GM12801 (cell line): Measurements from ENCODE around the gene ANKRD44.

Experiments used
- CTCF ChIP-seq: IDR thresholded peaks from one replicate; pipeline ENCODE4 v1.5.1; 2011; ENCODE audit warnings: control low read depth; ENCODE audit not compliant: insufficient read length; ENCODE audit errors: extremely low read depth

Gene ANKRD44

DNA sequence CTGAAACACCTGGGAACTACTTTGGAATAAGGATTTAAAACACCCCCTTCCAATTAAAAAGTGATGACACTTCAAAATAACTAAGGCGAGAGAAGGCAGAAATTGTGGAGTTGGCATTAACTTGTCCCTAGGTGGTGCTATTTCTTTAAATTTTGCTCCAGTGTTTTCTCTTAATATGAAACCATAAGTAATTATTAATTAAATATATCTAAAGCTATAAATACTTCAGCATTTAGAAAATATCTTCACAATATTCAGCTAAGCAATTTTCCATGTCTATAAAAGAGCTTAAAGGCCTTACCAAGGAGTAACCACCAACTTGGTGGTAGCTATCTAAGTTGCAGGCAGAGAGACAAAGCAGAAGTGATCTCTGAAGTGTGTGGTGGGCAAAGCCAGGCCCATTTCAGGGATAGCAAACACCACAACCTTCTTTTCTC, 197.3 kb downstream of the ANKRD44 start:
- no peak for TF ChIP-seq CTCF

GRCh38 chr2:197109326-197109725, 201.3 kb downstream of the ANKRD44 start:
- TF ChIP-seq CTCF: no peak

GRCh38 chr2:197108758-197109157, 201.8 kb downstream of the ANKRD44 start:
- no peak for TF ChIP-seq CTCF

DNA sequence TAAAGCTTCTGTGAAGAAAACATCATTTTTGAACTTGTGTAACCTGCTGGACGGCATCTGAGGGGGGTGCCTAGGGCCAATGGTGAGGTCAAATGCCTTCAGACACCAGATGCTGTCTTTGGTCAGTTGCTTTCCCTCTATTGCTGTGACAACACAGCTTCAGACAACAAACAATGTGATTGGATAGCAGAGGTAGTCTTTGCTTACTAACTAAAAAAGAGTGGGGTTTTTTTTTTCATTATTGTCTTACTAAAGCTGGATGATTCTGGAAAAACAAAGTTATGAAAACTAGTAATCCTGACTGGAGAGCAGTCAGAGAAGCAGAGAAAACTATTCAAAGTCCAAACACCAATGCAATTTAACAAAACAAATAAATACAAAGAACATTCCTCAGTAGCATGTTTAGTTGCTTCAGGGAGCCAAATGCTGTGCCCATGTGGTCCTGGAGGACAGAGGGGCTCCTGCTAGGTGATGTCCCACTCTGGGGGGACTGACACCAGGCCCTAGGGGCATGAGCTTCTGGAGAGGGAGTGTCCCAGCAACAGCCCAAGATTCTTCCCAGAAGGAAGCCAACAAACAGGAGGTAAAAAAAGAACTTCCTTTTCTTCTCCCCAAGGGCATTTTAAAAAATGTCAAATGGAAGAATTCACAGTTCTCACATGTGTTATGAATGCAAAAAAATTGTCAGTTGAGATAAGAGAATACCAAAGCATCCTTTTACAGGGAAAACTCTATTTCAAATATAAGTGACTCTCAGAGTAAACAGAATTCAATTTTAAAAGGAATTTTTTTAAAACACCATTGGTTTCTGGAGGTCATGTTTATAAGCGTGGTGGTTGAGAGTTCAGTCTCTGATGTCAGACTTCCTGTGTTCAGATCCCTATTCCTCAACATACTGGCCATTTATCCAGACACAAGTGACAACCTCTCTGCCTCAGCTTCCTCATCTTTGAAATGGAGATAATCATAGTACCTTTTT, 203.0 kb downstream of the ANKRD44 start:
- no peak for TF ChIP-seq CTCF

DNA sequence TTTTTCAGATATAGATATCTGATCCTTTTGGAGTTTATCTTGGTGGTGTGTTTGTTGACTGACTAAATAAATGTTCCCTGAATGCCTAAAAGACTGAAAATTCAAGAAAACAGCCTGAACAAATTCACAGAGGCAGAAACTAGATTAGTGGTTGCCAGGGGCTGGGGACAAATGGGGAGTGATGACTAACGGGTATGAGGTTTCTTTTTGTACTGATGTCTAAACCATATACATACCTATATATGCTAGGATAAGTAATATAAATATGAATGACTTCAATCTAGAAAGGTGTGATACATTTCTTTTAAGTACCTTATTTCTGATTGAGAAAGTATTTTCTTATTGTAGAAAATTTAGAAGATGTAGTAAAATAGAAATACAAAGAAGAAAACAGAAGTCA, 207.2 kb downstream of the ANKRD44 start:
- TF ChIP-seq CTCF: no peak

- no peak for TF ChIP-seq CTCF
These were observed 208.3 kb downstream of the ANKRD44 start for GRCh38 chr2:197102231-197102630.

GRCh38 chr2:197101519-197101918, 209.1 kb downstream of the ANKRD44 start:
- TF ChIP-seq CTCF: no peak
